Measurements from ENCODE around the gene SERINC3.

Gene SERINC3

GRCh38 chr20:44536175-44536574 is 14.3 kb upstream of the SERINC3 start:
- in situ Hi-C loops (cut with MboI; ENCODE audit: low sequenced_read_pairs, unreplicated experiment), result no loop called here
- DNase-seq (ENCODE audit: low spot score), result no peak
- TF ChIP-seq CTCF (IDR thresholded peaks at IDR 0.05; ENCODE audit: borderline replicate concordance, control extremely low read depth, extremely low read depth, insufficient read depth, missing control alignments), result no peak

- in situ Hi-C loops (cut with MboI; ENCODE audit: low sequenced_read_pairs, unreplicated experiment), result no loop called here
- no peak for DNase-seq (ENCODE audit: low spot score)
- TF ChIP-seq CTCF (IDR thresholded peaks at IDR 0.05; ENCODE audit: borderline replicate concordance, control extremely low read depth, extremely low read depth, insufficient read depth, missing control alignments), result no peak
Observed at GRCh38 chr20:44533928-44534327, 12.1 kb upstream of the SERINC3 start.

- in situ Hi-C loops (cut with MboI; ENCODE audit: low sequenced_read_pairs, unreplicated experiment), result no loop called here
- DNase-seq (ENCODE audit: low spot score), result no peak
- no peak for TF ChIP-seq CTCF (IDR thresholded peaks at IDR 0.05; ENCODE audit: borderline replicate concordance, control extremely low read depth, extremely low read depth, insufficient read depth, missing control alignments)
Observed at GRCh38 chr20:44532981-44533331, 11.1 kb upstream of the SERINC3 start.

- in situ Hi-C loops (cut with MboI; ENCODE audit: low sequenced_read_pairs, unreplicated experiment), result no loop called here
- TF ChIP-seq CTCF (IDR thresholded peaks at IDR 0.05; ENCODE audit: borderline replicate concordance, control extremely low read depth, extremely low read depth, insufficient read depth, missing control alignments), result no peak
- DNase-seq (ENCODE audit: low spot score), result no peak
Observed at GRCh38 chr20:44532259-44532980, 10.6 kb upstream of the SERINC3 start.

GRCh38 chr20:44528309-44528708 is 6.4 kb upstream of the SERINC3 start:
- no peak for DNase-seq (ENCODE audit: low spot score)
- TF ChIP-seq CTCF (IDR thresholded peaks at IDR 0.05; ENCODE audit: borderline replicate concordance, control extremely low read depth, extremely low read depth, insufficient read depth, missing control alignments), result no peak
- in situ Hi-C loops (cut with MboI; ENCODE audit: low sequenced_read_pairs, unreplicated experiment), result no loop called here

- DNase-seq (ENCODE audit: low spot score), result no peak
- in situ Hi-C loops (cut with MboI; ENCODE audit: low sequenced_read_pairs, unreplicated experiment), result no loop called here
- no peak for TF ChIP-seq CTCF (IDR thresholded peaks at IDR 0.05; ENCODE audit: borderline replicate concordance, control extremely low read depth, extremely low read depth, insufficient read depth, missing control alignments)
Observed at GRCh38 chr20:44527716-44528199, 5.9 kb upstream of the SERINC3 start.

All from GM13976 (cell line).